HG03439 (cell line): Measurements from ENCODE around the gene ATG2B.
"Not testable (repeated sequence)": the region's sequence is repeated elsewhere in the genome, so short reads cannot be mapped to it uniquely, and the experiment has no call there.

Source experiments
- ATAC-seq: cut with Tn5 transposase; IDR thresholded peaks from one replicate; pipeline ENCODE4 v1.9.1; 2021; ENCODE audit warnings: mild to moderate bottlenecking, moderate library complexity; ENCODE audit not compliant: unreplicated experiment

Gene ATG2B

DNA sequence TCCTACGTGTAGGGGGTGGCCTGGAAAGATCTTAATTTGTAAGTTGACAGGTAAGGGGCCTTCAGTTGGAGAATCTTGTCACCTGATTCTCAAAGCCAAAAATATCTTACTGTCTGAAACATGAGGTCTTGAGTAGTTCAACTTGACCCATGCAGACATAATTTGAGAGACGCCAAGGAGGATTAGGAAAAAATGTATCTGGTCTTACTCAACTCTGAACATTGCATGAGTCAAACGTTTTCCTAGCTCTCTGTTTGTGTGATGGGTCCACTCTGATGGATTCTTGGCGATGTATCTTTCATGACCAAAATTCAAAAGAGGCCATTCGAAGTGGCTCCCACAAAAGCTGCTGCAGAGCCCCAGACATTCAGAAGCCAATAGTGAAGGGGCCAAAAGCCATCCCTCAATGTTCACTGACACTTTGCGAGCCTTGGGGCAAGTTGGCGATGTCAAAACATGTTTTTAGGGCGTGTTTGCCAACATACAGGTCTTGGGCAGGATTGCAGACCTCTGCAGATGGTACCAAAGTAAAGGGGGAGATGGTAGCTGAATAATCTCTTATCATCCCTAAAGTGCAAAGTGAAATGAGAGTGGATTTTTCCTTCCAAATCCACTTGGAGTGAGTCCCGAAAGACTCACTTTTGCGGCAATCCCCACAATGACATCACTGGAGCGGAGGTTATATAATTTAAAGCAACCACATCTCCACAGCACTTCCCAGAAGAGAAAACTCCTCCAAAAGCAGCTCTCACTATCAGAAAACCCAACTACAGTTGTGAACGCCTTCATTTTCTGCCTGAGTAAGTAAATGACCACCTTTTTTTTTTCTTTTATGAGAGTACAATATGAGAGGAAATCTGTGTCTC lies 107.4 kb downstream of the ATG2B start, which contains the start of gene BDKRB1:
Gene BDKRB1 (plus strand): TSS at position 710 of the 866 bp plus-strand sequence. CDS start 7,473 bp downstream, outside the sequence.
- ATAC-seq: no peak

DNA sequence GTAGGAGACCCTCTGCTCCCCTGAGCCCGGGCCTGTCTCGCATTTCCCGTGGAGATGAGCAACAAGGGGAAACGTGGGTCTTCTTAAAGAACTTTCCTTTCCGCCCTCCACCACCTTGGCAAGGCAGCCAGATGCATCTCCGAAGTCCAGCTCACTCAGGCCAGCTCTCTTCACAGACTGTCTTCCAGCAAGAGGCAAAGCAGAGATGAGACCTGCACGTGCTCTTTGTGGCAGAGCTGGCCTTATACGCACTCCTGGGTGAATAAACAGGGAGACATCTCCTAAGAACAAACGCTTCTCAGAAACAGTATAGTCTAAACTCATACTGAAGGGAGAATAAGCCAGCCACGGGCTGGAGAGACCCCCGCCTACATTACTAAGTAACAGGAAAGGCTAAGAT lies 108.5 kb downstream of the ATG2B start:
- no peak for ATAC-seq

DNA sequence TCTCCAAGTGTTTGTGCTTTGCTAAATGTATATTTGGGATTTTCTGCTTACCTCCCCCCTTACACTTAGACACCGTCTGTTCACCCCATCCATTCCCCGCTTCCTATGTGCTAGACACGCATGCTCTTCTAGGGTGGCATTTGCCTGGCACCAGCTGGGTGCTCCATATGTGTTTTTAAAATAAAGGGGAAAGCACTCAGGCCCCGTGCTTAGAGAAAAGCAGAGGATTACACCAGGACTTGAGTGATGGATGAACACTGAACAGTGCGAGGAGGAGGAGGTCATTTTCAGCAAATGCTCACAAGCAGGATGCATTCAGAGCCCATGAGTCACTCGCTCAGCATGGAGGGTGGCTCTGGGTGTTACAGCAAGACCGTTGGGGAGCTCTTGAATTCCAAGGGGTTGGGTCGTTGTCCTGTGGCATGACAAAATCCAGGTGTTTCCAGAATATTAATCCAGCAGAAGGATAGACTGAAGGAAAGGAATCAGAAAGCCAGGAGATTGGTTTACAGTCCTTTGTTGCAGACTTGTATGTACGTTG lies 110.1 kb downstream of the ATG2B start:
- ATAC-seq: no peak

DNA sequence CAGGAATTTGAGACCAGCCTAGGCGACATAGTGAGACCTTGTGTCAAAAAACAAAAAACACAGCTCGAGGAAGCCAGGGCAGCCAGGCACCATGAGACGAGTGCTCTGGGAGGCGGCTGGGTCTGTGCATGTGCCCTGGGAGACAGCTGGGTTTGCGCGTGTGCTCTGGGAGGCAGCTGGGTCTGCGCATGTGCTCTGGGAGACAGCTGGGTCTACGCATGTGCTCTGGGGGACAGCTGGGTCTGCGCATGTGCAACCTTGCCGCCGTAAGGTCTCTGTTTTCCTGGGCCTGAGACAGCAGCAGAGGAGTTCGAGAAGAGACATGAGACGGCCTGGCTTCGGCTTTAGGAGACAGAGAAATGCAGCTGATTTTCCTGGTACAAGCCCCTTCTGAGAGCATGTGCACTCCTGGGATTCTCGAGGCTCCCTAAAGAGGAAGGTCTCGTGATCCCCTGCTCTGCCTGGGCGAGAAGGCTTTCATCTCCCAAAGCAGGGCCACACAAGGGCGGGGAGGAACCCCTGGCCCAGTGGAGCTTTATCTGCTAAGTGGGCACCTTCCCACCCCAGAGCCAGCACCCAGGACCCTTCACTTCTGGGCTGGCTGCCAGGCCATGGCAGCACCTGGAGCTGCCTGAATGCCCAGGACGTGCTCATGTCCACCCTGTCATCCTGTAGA lies 110.7 kb downstream of the ATG2B start:
- no peak for ATAC-seq

DNA sequence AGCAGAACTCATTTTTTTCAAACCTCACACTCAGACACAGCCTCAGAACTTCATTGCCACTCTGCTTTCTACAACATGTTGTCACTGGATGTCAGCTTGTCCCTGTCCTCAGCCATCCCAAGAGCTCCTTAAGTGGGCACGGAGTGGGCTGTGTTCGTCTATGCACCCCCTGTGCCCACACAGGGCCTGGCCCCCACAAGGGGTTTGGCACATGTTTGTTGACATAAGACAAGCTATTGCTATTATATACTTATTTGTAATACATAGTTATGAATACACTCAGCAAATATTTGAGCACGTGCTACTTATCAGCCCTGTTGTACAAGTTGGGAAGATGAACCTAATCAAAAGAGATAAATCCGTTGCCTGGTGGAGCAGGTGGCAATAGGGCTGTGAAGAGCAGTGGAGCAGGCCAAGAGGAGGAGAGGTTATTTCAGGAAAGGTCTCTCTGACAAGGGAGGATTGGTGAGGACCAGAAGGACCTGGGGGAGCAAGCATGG lies 111.4 kb downstream of the ATG2B start:
- ATAC-seq: no peak

DNA sequence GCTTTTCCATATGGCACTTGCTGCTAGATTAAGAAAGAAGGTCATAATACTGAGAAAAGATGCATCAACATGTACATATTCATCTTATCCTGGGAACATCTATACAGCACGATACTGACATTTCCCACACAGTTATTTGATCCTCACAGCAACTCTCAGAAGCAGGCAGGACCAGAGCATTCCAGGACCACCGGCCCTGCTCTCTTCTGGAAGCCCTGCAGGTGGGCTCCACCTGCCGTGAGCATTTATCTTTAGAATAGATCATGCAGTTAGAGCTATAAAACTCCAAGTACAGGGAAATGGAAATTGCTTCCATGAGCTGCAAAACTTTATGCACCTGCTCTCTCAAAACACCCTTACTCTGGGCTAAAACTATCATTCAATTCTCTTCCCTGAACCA lies 112.7 kb downstream of the ATG2B start:
- no peak for ATAC-seq

DNA sequence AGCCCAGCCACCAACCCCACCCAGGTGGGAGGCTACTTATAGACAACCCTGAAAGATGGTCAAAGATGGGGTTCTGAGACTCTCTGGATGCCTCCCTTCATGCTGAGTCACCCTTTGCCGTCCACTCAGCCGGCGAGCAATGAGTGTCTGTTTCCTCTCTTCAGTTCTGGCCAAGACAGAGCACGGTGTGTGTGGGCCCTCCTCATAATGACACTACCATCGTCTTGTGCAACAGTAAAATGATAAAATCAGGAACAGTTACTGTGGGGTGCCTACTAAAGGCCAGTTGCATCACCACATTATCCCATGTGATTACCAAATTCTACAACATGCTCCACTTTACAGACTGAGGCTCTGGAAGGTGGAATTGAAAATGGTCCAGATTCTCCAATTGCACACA lies 114.1 kb downstream of the ATG2B start:
- no peak for ATAC-seq

DNA sequence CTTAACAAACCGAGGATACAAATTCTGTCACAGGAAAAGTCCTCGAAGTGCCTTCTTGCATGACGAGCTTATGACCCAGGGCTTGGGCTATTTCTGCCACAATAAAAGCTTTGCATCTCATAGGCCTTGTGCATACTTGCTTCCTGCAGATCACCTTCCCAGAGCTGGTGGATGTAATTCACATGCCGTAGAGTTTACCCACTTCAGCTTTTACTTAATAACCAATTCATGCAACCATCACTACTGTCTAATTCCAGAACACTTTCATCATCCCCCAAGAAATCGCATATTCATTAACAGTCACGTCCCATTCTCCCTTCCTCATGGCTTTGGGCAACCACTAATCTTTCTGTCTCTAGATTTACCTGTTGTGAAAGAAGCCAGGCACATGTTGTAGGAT lies 116.1 kb downstream of the ATG2B start:
- no peak for ATAC-seq

DNA sequence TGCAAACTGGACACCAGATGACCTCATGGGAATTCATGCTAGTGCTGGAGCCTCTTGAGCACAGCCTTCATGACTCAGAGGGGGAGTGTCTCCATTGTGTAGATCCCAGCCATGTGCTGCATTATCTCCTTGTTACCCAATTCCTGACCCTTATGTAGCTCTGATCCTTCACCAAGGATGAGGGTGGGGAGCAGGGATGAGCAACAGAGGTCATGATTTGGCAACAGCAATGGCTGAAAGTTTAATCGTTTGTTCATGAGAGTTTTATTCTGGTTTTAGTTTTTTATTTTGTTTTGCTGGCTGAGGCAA lies 116.6 kb downstream of the ATG2B start:
- no peak for ATAC-seq

DNA sequence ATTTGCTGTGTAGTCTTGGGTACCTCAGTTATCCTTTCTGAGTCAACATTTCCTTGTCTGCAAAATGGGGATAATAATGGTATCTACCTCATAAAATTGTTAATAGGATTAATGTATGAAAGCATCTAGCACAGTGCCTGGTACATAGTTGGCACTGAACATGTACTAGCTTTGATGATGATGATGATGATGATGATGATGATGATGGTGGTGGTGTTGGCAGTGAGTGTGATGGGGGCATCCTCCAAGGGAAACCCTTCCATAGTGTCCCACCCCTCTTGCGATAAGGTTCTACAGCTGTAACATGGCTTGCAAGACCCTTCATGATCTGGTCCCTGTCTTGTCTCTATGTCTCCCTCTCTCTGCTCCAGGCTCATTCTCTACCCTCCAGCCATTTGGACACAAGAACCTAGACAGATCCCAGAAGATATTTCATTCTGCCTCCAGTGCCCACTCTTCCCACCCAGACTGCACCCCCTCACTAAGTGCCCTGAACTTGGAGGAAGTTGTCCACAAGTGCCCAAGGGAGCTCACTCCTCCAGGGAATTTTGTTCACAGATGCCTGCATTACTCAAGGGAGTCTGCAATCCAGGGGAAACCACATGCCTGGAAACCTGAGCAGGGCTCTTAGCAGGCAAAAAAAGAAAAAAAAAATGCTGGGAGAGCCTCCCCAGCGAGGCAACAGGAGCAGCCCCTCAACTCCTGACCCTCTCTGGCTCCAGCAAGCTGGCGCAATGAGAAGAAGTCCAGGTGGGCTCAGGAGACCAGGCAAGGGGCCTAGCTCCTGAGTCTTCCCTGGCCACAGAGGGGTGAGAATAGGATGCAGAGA lies 117.2 kb downstream of the ATG2B start:
- ATAC-seq: no peak

DNA sequence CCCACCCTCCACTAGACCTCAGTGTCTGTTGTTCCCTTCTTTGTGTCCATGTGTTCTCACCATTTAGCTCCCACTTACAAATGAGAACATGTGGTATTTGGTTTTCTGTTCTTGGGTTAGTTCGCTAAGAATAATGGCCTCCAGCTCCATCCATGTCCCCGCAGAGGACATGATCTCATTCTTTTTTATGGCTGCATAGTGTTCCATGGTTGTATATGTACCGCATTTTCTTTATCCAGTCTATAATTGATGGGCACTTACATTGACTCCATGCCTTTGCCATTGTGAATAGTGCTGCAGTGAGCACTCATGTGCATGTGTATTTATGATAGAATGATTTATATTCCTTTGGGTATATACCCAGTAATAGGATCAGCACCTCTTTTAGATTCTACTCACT lies 118.1 kb downstream of the ATG2B start:
- not testable (repeated sequence) for ATAC-seq

DNA sequence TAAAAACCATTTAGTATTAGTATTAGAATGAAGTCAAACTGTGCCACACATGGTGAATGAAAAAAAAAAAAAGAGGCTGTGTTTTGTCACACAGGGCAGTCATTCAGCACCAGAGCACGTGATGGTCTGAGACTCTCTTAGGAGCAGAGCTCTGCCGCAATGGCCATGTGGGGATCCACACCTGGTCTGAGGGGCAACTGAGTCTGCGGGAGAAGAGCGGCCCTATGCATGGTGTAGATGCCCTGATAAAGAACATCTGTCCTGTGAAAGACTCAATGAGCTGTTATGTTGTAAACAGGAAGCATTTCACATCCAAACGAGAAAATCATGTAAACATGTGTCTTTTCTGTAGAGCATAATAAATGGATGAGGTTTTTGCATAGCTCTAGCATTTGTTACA lies 119.4 kb downstream of the ATG2B start:
- ATAC-seq: no peak

DNA sequence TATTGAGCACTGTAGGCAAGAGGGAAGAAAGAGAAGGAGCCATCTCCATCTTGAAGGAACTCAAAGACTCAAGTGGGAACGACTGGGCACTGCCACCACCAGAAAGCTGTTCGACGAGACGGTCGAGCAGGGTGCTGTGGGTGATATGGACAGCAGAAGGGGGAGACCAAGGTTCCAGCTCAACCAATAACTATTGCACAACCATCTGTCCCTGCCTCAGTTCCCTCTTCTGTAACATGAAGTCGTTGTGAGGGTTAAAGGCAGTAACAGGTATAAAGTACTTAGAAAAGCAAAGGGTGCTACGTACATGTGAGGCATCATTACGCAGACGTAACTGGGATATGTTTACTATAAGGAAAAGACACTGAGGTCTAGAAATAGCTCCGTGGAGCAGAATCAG lies 121.0 kb downstream of the ATG2B start:
- no peak for ATAC-seq

DNA sequence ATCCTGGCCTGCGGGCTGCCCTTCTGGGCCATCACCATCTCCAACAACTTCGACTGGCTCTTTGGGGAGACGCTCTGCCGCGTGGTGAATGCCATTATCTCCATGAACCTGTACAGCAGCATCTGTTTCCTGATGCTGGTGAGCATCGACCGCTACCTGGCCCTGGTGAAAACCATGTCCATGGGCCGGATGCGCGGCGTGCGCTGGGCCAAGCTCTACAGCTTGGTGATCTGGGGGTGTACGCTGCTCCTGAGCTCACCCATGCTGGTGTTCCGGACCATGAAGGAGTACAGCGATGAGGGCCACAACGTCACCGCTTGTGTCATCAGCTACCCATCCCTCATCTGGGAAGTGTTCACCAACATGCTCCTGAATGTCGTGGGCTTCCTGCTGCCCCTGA lies 122.5 kb downstream of the ATG2B start:
- no peak for ATAC-seq

DNA sequence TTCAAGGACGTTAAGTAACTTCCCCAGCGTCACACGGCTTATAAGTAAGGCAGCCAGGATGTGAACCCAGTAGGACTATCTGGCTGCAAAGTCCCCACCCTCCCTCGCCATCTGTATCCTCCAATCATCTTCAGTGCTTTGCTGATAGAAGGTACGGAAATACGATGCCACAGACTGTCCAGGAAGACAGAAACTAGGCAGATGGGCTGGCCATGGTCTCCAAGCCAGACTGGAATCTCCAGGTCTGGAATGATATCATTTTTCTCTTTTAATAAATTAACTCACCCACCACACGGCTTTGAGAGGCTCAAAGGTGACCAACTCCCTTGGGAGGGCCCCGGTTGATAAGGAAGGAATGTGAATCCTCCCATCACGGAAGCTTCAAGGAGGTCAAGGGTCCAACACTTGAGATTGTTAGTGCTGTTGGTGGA lies 123.4 kb downstream of the ATG2B start:
- ATAC-seq: no peak

DNA sequence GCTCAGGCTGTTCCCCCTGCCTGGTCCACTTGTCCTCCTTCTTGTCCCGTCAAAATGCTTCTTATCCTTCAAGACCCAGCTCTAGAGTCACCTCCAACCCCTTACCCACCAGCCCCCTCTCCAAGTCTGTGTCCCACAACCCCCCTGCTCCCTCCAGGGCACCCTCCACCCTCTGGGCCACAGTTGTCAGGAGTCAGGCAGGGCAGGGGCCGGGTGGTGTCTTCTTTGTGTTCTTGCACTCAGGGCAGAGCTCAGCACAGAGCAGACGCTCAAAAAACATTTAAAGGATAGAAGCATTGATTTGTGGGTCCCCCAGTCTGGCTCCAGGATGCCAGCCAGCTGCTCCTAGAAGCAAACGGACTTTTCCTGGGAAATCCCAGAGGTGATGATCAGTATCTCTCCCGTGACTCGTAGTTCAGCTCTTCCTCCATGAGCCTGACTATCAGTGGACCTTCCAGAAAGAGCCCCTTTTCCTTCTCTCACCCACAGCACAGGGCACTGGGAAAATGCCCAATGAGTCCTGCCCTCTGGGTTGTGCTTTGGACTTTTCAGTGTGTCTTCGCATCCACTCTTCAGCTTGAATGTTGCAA lies 124.4 kb downstream of the ATG2B start:
- ATAC-seq: no peak

DNA sequence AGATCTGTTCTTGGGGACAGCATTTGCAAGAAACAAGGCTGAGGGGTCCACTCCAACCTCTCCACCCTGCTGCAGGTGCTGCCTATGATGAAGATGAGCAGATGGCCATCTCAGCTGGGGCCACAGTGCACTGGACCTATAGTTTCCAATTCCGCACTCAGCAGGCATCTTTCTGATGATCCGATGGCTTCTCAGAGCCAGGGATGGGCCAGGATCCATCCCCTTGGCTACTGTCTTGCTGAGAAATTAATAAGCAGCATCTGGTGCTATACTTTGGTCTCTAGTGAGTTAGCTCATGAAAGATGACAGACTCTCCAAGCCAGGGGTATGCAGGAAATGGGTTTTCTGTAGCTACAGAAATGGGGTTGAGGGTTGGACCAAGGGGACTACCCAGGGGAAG lies 125.5 kb downstream of the ATG2B start:
- ATAC-seq: no peak

DNA sequence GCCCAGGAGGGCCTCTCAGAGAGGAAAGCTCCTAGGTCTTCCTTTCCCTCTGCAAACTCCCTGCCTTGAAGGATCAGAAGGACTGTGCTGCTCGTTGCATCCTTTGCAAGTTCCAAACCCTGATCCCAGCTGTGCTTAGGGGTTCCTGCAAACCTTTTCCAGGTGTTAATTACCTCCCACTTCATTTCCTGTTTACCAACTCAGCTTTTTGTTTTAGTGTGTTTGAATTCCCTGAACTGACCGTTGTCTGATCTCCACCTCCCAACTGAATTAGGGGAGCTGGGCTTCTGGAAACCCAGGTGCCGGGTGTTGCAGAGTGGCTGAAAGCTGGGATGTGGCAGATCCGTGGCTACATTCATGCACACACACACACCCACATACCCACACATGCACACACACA lies 127.7 kb downstream of the ATG2B start:
- no peak for ATAC-seq

DNA sequence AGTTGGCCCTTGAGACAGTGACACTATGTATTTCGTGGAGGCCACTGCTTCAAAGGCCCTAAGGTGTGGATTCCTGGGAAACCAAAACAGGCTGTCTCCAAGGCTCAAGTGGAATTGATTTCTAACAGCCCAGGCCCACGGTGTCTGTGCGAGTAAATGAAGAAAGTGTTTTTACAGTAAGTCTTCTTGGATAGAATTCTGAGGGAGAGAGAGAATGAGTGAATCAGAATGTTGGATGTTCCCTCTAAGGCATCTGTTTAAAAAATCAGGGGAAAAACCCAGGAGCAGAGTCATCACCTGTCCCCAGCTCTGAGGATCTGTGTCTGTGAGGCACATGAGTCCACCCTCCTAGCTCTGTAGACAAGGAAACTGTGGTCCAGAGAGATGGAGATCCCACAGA lies 129.5 kb downstream of the ATG2B start:
- ATAC-seq: no peak

DNA sequence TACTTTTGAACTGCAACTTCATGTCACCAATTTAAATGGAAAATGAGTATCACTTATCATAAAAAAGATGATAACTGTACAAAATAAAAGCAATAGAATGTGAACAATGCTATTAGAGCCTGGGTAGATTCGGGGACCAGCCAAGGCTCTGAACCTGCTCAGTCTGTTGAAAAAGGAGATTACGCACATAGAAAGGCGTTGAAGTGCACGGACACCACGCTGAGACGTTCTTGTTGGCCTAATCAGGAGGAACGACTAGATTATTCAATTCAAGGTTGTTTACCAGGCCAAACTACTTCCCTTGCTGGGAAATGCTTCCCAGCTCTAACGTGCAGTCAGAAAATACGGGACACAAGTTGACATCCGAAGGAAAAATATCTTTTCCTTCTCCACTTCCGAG lies 130.6 kb downstream of the ATG2B start:
- no peak for ATAC-seq
